ENCODE data around the gene TPSG1.
"Not testable (repeated sequence)": the region's sequence is repeated elsewhere in the genome, so short reads cannot be mapped to it uniquely, and the experiment has no call there.

DNA sequence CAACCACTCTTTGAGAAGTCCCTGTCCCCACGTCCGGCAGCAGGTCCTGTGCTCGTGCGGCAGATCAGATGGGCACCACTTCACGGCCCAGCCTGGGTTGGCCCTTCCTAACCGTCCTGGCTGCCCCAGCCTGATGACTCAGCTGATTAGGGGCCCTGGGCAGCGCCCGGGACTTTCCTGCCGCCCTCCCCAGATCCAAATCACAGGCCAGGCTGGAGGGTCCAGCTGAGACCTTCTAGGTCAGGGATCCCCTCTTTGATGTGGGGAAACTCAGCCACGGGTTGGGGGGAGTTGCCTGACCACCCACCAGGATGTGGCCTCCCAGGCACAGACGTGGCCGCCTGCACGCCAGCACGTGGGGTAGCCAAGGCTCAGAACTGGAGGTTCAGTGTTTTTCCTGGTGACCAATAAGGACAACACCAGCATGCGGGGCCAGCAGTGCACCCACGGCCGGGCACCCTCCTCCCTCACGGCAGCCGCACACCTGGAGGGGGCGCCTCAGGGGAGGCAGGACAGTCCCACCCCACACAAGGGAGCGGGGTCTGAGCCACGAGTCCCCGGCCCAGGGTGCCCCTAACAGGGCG lies 752 bp upstream of the TPSG1 start:
- TF ChIP-seq, protein P1, sequence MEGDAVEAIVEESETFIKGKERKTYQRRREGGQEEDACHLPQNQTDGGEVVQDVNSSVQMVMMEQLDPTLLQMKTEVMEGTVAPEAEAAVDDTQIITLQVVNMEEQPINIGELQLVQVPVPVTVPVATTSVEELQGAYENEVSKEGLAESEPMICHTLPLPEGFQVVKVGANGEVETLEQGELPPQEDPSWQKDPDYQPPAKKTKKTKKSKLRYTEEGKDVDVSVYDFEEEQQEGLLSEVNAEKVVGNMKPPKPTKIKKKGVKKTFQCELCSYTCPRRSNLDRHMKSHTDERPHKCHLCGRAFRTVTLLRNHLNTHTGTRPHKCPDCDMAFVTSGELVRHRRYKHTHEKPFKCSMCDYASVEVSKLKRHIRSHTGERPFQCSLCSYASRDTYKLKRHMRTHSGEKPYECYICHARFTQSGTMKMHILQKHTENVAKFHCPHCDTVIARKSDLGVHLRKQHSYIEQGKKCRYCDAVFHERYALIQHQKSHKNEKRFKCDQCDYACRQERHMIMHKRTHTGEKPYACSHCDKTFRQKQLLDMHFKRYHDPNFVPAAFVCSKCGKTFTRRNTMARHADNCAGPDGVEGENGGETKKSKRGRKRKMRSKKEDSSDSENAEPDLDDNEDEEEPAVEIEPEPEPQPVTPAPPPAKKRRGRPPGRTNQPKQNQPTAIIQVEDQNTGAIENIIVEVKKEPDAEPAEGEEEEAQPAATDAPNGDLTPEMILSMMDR (IDR thresholded peaks at IDR 0.05), result not testable (repeated sequence)
- TF ChIP-seq POLR2A (IDR thresholded peaks at IDR 0.05), result not testable (repeated sequence)
- peak in 2 of 4 donors; percentile 63 to 74 for TF ChIP-seq POLR2AphosphoS5 (IDR thresholded peaks at IDR 0.05)
